Muscle of leg (tissue), 11 donors: Measurements from ENCODE around the gene PSG7. TPM values are rescaled to one million over a fixed set of nuclear protein-coding genes. Genes with fewer than 3 reads are reported as not detected.
"Not testable (repeated sequence)": the region's sequence is repeated elsewhere in the genome, so short reads cannot be mapped to it uniquely, and the experiment has no call there.

Source experiments
- DNase-seq: peaks from one replicate; pipeline ENCODE4 v3.0.0; 2013
- H3K27ac ChIP-seq: one replicate; pipeline ENCODE4 v1.5.1; 2013; ENCODE audit warnings: mild to moderate bottlenecking, low read length, control low read depth
- H3K27me3 ChIP-seq: one replicate; pipeline ENCODE4 v1.6.1; 2013; ENCODE audit warnings: low read length; ENCODE audit not compliant: control insufficient read depth, insufficient read depth
- H3K36me3 ChIP-seq: one replicate; pipeline ENCODE4 v1.6.1; 2013; ENCODE audit warnings: low read length; ENCODE audit not compliant: control insufficient read depth, insufficient read depth
- H3K4me1 ChIP-seq: one replicate; pipeline ENCODE4 v1.6.1; 2013; ENCODE audit warnings: low read length; ENCODE audit not compliant: control insufficient read depth, insufficient read depth
- H3K4me3 ChIP-seq: one replicate; pipeline ENCODE4 v1.5.1; 2013; ENCODE audit warnings: low read length, control low read depth
- H3K9me3 ChIP-seq: replicated peaks from 2 replicates; pipeline ENCODE4 v1.6.1; 2013; ENCODE audit warnings: low read depth, low read length; ENCODE audit not compliant: control insufficient read depth
- WGBS: methylation state at CpG from one replicate; pipeline ENCODE4 v1.1.5; 2013; ENCODE audit warnings: missing lambda C conversion rate; ENCODE audit not compliant: insufficient coverage; 5-methylcytosine and 5-hydroxymethylcytosine counted together
- polyA plus RNA-seq, 8 donors: library from polyadenylated mRNA; unstranded; fragments of 120-200 nt; gene quantifications; one replicate each; pipeline versions ENCODE4 v1.2.1 to v1.2.3, GENCODE V29; 2013; ENCODE audit warnings: inconsistent platforms in 1 of 8, low replicate concordance in 1 of 8; ENCODE audit not compliant: insufficient read length in 8 of 8, insufficient read depth in 1 of 8
- total RNA-seq: library from RNA; stranded (reverse); fragments of 120-200 nt; gene quantifications from one replicate; pipeline ENCODE4 v1.2.4, GENCODE V29; 2013

Gene PSG7
- total and polyA plus RNA-seq, 9 donors: 0.09 to 0.85 (median 0.11) TPM; not detected in 5

DNA sequence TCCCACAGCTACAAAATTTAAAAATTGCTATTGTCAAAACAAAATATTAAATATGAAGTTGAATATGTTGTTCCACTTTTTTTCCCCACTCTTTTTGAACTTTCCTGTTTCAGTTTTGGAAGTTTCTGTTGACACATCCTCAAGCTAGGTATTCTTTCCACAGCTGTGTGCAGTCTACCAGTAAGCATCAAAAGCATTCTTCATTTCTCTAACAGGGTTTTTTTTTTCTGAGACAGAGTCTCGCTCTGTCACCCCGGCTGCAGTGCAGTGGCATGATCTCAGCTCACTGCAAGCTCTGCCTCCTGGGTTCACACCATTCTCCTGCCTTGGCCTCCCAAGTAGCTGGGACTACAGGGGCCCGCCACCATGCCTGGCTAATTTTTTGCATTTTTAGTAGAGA is 62.9 kb downstream of the PSG7 start:
- not testable (repeated sequence) for H3K36me3 ChIP-seq, DNase-seq, H3K27me3 ChIP-seq, H3K4me3 ChIP-seq, H3K27ac ChIP-seq, H3K4me1 ChIP-seq, H3K9me3 ChIP-seq
- 79% methylated on average over 3 of the region's 3 CpGs for WGBS

Other genes starting within 250 kb of the PSG7 start
- 1.3 TPM for gene PSG3, start 196.7 kb downstream of the PSG7 start, total RNA-seq
- gene PSG3, start 196.7 kb downstream of the PSG7 start, polyA plus RNA-seq: 1 to 10 TPM in 1 of 8 donors, under 1 TPM in 6, not detected in 1; 0.10 to 1.1 (median 0.16) TPM
- 0.09 TPM for gene PSG8, start 171.5 kb downstream of the PSG7 start, total RNA-seq
- gene PSG8, start 171.5 kb downstream of the PSG7 start, polyA plus RNA-seq: under 1 TPM in 3 of 8 donors, not detected in 5; 0.12 to 0.34 (median 0.19) TPM
- gene PSG1, start 57.5 kb downstream of the PSG7 start, total RNA-seq: 0.80 TPM
- under 1 TPM in 6 of 8 donors, not detected in 2; 0.19 to 0.60 (median 0.28) TPM for gene PSG1, start 57.5 kb downstream of the PSG7 start, polyA plus RNA-seq
- gene PSG6, start 19.3 kb downstream of the PSG7 start, total RNA-seq: 0.53 TPM
- under 1 TPM in 3 of 8 donors, not detected in 5; 0.12 to 0.26 (median 0.13) TPM for gene PSG6, start 19.3 kb downstream of the PSG7 start, polyA plus RNA-seq
- gene PSG11, start 89.3 kb upstream of the PSG7 start, total RNA-seq: 0.75 TPM
- under 1 TPM; 0.25 to 0.95 (median 0.57) TPM for gene PSG11, start 89.3 kb upstream of the PSG7 start, polyA plus RNA-seq
- gene PSG2, start 145.5 kb upstream of the PSG7 start, total RNA-seq: 0.62 TPM
- gene PSG2, start 145.5 kb upstream of the PSG7 start, polyA plus RNA-seq: 1 to 10 TPM in 1 of 8 donors, under 1 TPM in 7; 0.15 to 1.4 (median 0.34) TPM
- 0.80 TPM for gene PSG5, start 249.3 kb upstream of the PSG7 start, total RNA-seq
- under 1 TPM; 0.22 to 0.80 (median 0.38) TPM for gene PSG5, start 249.3 kb upstream of the PSG7 start, polyA plus RNA-seq